HCT116 (cell line): ENCODE results near the gene BDKRB1. TPM values are rescaled to one million over a fixed set of nuclear protein-coding genes. Genes with fewer than 3 reads are reported as not detected.

ENCODE experiments used
- ATAC-seq: fragments of 200-7000 bp; cut with Tn5 transposase; 2 replicates; pipeline ENCODE4 v1.9.1; 2020; ENCODE audit warnings: mild to moderate bottlenecking, moderate library complexity
- BruUV-seq: library from RNA; stranded (reverse); fragments of 400-500 nt; replicated peaks from 2 replicates; lab custom pipeline; 2021; lab: Mats Ljungman, UMichigan
- CTCF ChIA-PET: fragments of 300-600 bp; sonication (Branson Sonifier 250); formaldehyde crosslinking; loops from one replicate; lab custom pipeline; 2021; ENCODE audit warnings: antibody characterized with exemption; lab: Charles Lee
- POLR2A ChIA-PET: fragments of 300-600, 350-600 bp; sonication (Branson Sonifier 250); formaldehyde crosslinking; loops from one replicate; lab custom pipeline; 2021; ENCODE audit warnings: antibody characterized with exemption; lab: Charles Lee
- RAD21 ChIA-PET, 2 experiments: fragments of 300-600 bp; sonication (Branson Sonifier 250); formaldehyde crosslinking; loops; one replicate each; lab custom pipeline; 2023; ENCODE audit warnings: low total read pairs in 2 of 2; ENCODE audit not compliant: uncharacterized antibody in 2 of 2, unreplicated experiment in 2 of 2, low non-redundant PET in 1 of 2; lab: Charles Lee
- DNase-seq: peaks from one replicate; pipeline ENCODE4 v3.0.0-alpha.2; 2010; ENCODE audit warnings: low read depth, low spot score
- H2AFZ ChIP-seq: fragments of 200-600 bp; shearing (Covaris generic), sonication (generic); 2 replicates; pipeline ENCODE4 v1.6.1; 2017; ENCODE audit warnings: low read depth, mixed run types, mixed read lengths, antibody characterized with exemption, low read length; ENCODE audit not compliant: poor library complexity, severe bottlenecking
- H3K27ac ChIP-seq: 2 replicates; pipeline ENCODE4 v1.5.1; 2012; ENCODE audit warnings: low read depth, low read length
- H3K27me3 ChIP-seq: fragments of 200-600 bp; sonication (generic); 2 replicates; pipeline ENCODE4 v1.6.1; 2016; ENCODE audit warnings: mixed run types, low read length, mixed read lengths; ENCODE audit not compliant: insufficient read depth
- H3K36me3 ChIP-seq, 2 experiments: fragments of 200-500 bp in 1 of 2; fragments of 200-600 bp in 1 of 2; sonication (Bioruptor generic) in 1 of 2; sonication (generic) in 1 of 2; 2 replicates each; pipeline versions ENCODE4 v1.5.1 to v1.6.1; 2014 to 2016; ENCODE audit warnings: low read length in 2 of 2, inconsistent platforms in 1 of 2, mixed read lengths in 1 of 2, mixed run types in 1 of 2; ENCODE audit not compliant: insufficient read depth in 2 of 2, control insufficient read depth in 1 of 2
- H3K4me1 ChIP-seq, 2 experiments: fragments of 200-600 bp in 1 of 2; sonication (generic) in 1 of 2; 2 replicates each; pipeline versions ENCODE4 v1.5.1 to v1.6.1; 2012 to 2017; ENCODE audit warnings: low read length in 2 of 2, inconsistent platforms in 1 of 2, mild to moderate bottlenecking in 1 of 2, mixed read lengths in 1 of 2, mixed run types in 1 of 2, moderate library complexity in 1 of 2; ENCODE audit not compliant: insufficient read depth in 2 of 2, control insufficient read depth in 1 of 2
- H3K4me2 ChIP-seq: fragments of 200-600 bp; sonication (generic); 2 replicates; pipeline ENCODE4 v1.6.1; 2017; ENCODE audit warnings: mixed run types, low read length, mixed read lengths
- H3K4me3 ChIP-seq, 2 experiments: fragments of 200-600 bp in 1 of 2; sonication (generic) in 1 of 2; replicated peaks in 1 of 2; 2 replicates each; pipeline ENCODE4 v1.5.1; 2011 to 2016; ENCODE audit warnings: low read length in 2 of 2, control low read depth in 1 of 2, low read depth in 1 of 2, mild to moderate bottlenecking in 1 of 2, mixed read lengths in 1 of 2, mixed run types in 1 of 2
- H3K79me2 ChIP-seq: fragments of 200-600 bp; sonication (generic); 2 replicates; pipeline ENCODE4 v1.6.1; 2017; ENCODE audit warnings: mild to moderate bottlenecking, mixed run types, low read length, moderate library complexity, mixed read lengths; ENCODE audit not compliant: insufficient read depth
- H3K9ac ChIP-seq: fragments of 200-600 bp; sonication (generic); 2 replicates; pipeline ENCODE4 v1.6.1; 2016; ENCODE audit warnings: low read length, mixed read lengths
- H3K9me2 ChIP-seq: fragments of 200-600 bp; sonication (generic), shearing (Covaris generic); 2 replicates; pipeline ENCODE4 v1.6.1; 2017; ENCODE audit warnings: mixed run types, mild to moderate bottlenecking, moderate library complexity; ENCODE audit not compliant: insufficient read depth
- H3K9me3 ChIP-seq, 2 experiments: fragments of 200-500 bp in 1 of 2; fragments of 200-600 bp in 1 of 2; sonication (Bioruptor generic) in 1 of 2; sonication (generic) in 1 of 2; 2 replicates each; pipeline ENCODE4 v1.6.1; 2014 to 2017; ENCODE audit warnings: low read length in 2 of 2, mixed read lengths in 2 of 2, inconsistent platforms in 1 of 2, low read depth in 1 of 2, mild to moderate bottlenecking in 1 of 2, mixed run types in 1 of 2, moderate library complexity in 1 of 2; ENCODE audit not compliant: control insufficient read depth in 1 of 2, insufficient read depth in 1 of 2
- H4K20me1 ChIP-seq: fragments of 200-600 bp; sonication (generic), shearing (Covaris generic); 2 replicates; pipeline ENCODE4 v1.6.1; 2017; ENCODE audit warnings: mixed run types, mild to moderate bottlenecking, moderate library complexity; ENCODE audit not compliant: insufficient read depth
- CEBPB ChIP-seq: IDR thresholded peaks from 2 replicates; pipeline ENCODE4 v1.6.1; 2012; ENCODE audit warnings: low read depth
- EGR1 ChIP-seq: IDR thresholded peaks from 2 replicates; pipeline ENCODE4 v1.6.1; 2012; ENCODE audit warnings: low read depth
- ELF1 ChIP-seq: IDR thresholded peaks from 2 replicates; pipeline ENCODE4 v1.6.1; 2012; ENCODE audit warnings: low read depth, borderline replicate concordance
- EZH2 ChIP-seq: fragments of 200-600 bp; sonication (generic); IDR thresholded peaks from 2 replicates; pipeline ENCODE4 v1.6.1; 2017; ENCODE audit warnings: antibody characterized with exemption, mixed run types
- EZH2phosphoT487 ChIP-seq: fragments of 200-600 bp; IDR thresholded peaks from 2 replicates; pipeline ENCODE4 v1.6.1; 2018; ENCODE audit warnings: antibody characterized with exemption, borderline replicate concordance
- FOSL1 ChIP-seq: IDR thresholded peaks from 2 replicates; pipeline ENCODE4 v1.6.1; 2012; ENCODE audit warnings: low read depth
- JUND ChIP-seq: IDR thresholded peaks from 2 replicates; pipeline ENCODE4 v1.6.1; 2012
- RAD21 ChIP-seq: IDR thresholded peaks from 2 replicates; pipeline ENCODE4 v1.6.1; 2012; ENCODE audit warnings: low read depth, mild to moderate bottlenecking
- SIN3A ChIP-seq: IDR thresholded peaks from 2 replicates; pipeline ENCODE4 v1.6.1; 2012; ENCODE audit warnings: low read depth
- SP1 ChIP-seq: IDR thresholded peaks from 2 replicates; pipeline ENCODE4 v1.6.1; 2012; ENCODE audit warnings: low read depth
- TCF7L2 ChIP-seq: IDR thresholded peaks from 2 replicates; pipeline ENCODE4 v1.7.0; 2011; ENCODE audit warnings: borderline replicate concordance, inconsistent platforms; ENCODE audit not compliant: insufficient read depth, insufficient read length; ENCODE audit errors: extremely low read depth
- YY1 ChIP-seq: IDR thresholded peaks from 2 replicates; pipeline ENCODE4 v1.6.1; 2011; ENCODE audit warnings: low read length, low read depth, moderate library complexity, mild to moderate bottlenecking; ENCODE audit not compliant: insufficient replicate concordance; ENCODE audit errors: extremely low read depth
- ZFX ChIP-seq: fragments of 450-650 bp; IDR thresholded peaks from 2 replicates; pipeline ENCODE4 v1.6.1; 2017
- ZNF274 ChIP-seq: fragments of 200-500 bp; sonication (Bioruptor generic); IDR thresholded peaks from 2 replicates; pipeline ENCODE4 v1.6.1; 2014; ENCODE audit warnings: mild to moderate bottlenecking, low read depth, low read length, inconsistent platforms
- intact Hi-C: fragments of 100-400 bp; cut with micrococcal nuclease; formaldehyde crosslinking; loops from 2 replicates; pipeline ENCODE4 v1.10.0; 2022
- total RNA-seq: library from RNA; stranded (reverse); gene quantifications from one replicate; pipeline ENCODE4 v1.2.1, GENCODE V29; 2021; ENCODE audit not compliant: unreplicated experiment
- TF ChIP-seq, protein P1 (sequence below): IDR thresholded peaks from 2 replicates; pipeline ENCODE4 v1.6.1; 2012; ENCODE audit warnings: low read depth
- TF ChIP-seq, protein P2 (sequence below): IDR thresholded peaks from 2 replicates; pipeline ENCODE4 v1.6.1; 2012
- TF ChIP-seq, protein P3 (sequence below): IDR thresholded peaks from 2 replicates; pipeline ENCODE4 v1.6.1; 2012

The BDKRB1 gene
- total RNA-seq, 1 experiment from 2014 or later, result not detected

DNA sequence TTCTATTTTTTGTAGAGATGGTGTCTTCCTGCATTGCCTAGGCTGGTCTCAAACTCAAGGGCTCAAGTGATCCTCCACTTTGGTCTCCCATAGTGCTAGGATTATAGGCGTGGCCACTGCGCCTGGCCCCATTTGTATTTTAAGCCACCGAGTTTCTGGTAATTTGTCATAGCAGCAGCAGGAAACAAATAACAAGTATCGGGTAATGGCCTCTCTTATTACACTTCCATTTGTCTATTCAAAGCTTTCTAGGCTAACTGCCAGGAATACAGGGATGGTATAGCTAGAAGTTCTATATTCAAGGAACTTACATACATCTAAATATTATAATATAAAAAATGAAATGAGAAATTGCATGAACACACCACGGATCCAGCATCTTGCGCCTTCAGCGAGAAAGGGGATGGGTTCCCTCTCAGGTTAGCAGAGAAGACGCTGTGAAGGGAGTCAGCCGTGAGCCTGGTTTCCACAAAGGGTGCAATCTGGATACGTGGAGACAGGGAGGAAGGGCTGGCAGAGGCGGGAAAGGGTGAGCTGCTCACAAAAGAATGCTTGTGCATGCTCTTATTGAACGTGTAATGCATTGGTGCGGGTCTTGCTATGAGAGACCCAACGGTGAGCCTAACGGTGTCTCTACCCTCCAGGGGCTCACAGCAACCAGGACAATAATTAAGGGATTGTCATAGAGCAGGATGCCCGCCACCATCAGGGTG is 9.5 kb downstream of the BDKRB1 start (continued):
- TF ChIP-seq TCF7L2, result no peak
- TF ChIP-seq EZH2, result no peak
- no peak for TF ChIP-seq FOSL1
- TF ChIP-seq, protein P1, sequence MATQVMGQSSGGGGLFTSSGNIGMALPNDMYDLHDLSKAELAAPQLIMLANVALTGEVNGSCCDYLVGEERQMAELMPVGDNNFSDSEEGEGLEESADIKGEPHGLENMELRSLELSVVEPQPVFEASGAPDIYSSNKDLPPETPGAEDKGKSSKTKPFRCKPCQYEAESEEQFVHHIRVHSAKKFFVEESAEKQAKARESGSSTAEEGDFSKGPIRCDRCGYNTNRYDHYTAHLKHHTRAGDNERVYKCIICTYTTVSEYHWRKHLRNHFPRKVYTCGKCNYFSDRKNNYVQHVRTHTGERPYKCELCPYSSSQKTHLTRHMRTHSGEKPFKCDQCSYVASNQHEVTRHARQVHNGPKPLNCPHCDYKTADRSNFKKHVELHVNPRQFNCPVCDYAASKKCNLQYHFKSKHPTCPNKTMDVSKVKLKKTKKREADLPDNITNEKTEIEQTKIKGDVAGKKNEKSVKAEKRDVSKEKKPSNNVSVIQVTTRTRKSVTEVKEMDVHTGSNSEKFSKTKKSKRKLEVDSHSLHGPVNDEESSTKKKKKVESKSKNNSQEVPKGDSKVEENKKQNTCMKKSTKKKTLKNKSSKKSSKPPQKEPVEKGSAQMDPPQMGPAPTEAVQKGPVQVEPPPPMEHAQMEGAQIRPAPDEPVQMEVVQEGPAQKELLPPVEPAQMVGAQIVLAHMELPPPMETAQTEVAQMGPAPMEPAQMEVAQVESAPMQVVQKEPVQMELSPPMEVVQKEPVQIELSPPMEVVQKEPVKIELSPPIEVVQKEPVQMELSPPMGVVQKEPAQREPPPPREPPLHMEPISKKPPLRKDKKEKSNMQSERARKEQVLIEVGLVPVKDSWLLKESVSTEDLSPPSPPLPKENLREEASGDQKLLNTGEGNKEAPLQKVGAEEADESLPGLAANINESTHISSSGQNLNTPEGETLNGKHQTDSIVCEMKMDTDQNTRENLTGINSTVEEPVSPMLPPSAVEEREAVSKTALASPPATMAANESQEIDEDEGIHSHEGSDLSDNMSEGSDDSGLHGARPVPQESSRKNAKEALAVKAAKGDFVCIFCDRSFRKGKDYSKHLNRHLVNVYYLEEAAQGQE, result no peak

DNA sequence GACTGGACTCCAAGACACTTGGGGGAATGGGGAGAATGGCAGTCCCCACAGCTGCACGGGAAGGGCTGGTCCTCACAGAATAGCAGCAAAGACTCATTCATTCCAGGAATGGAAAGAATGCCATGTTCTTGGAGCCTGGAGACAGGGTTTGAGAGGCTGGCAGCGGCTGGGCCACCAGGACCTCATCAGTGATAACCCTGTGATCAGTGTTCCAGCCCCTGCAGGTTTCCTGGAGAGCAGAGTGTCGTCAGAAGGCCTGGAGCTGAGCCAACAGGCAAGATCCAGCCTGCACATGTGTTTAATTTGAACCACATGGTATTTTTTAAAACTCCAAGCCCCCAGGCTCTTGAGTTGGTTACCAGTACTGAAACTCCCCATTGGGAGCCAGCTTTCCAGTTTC is 11.3 kb downstream of the BDKRB1 start:
- no TSS peak for BruUV-seq
- no peaks in the 10 kb centered on the region for H3K9me2 ChIP-seq
- TF ChIP-seq EGR1 (no peak), ELF1 (no peak), SP1 (no peak), JUND (no peak), YY1 (no peak), ZNF274 (no peak), RAD21 (no peak), CEBPB (no peak), EZH2 (no peak), SIN3A (no peak), EZH2phosphoT487 (no peak), ZFX (no peak), TCF7L2 (no peak)
- TF ChIP-seq, protein P1, result no peak
- TF ChIP-seq, protein P2, sequence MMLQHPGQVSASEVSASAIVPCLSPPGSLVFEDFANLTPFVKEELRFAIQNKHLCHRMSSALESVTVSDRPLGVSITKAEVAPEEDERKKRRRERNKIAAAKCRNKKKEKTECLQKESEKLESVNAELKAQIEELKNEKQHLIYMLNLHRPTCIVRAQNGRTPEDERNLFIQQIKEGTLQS, result no peak
- TF ChIP-seq, protein P3, sequence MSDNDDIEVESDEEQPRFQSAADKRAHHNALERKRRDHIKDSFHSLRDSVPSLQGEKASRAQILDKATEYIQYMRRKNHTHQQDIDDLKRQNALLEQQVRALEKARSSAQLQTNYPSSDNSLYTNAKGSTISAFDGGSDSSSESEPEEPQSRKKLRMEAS, result no peak
- H3K9ac ChIP-seq, result no peak overlapping the region
- H2AFZ ChIP-seq, result no peak overlapping the region
- no peaks in the 10 kb centered on the region for H4K20me1 ChIP-seq
- ATAC-seq (no peak), DNase-seq (no peak)
- RAD21 ChIA-PET, result no interaction called here
- POLR2A ChIA-PET, result no interaction called here
- no peaks in the 10 kb centered on the region for H3K27me3 ChIP-seq
- CTCF ChIA-PET, result no interaction called here
- H3K27ac ChIP-seq, result no peak overlapping the region
- no peaks in the 10 kb centered on the region for H3K79me2 ChIP-seq
- H3K4me1 ChIP-seq, result no peaks in the 10 kb centered on the region
- peaks cover 0 to under 1% of the 10 kb centered on the region in 2 experiments; a peak in 1 of 4 replicates for H3K9me3 ChIP-seq
- no peak overlapping the region for H3K4me3 ChIP-seq
- no peak overlapping the region for H3K4me2 ChIP-seq
- H3K36me3 ChIP-seq, result no peaks in the 10 kb centered on the region
- intact Hi-C loops, result no loop called here
